Trophoblast cell (in vitro differentiated cells and primary cell): ENCODE results near the gene LHPP.

ENCODE experiments used
- DNase-seq, 2 donors: peaks; one replicate each; pipeline ENCODE4 v3.0.0-alpha.2; 2016
- H2AFZ ChIP-seq: 2 replicates; pipeline ENCODE4 v1.6.1; 2013; ENCODE audit warnings: low read length, moderate library complexity, mild to moderate bottlenecking; ENCODE audit not compliant: insufficient read depth, poor library complexity
- H2AK5ac ChIP-seq: 2 replicates; pipeline ENCODE4 v1.6.1; 2013; ENCODE audit warnings: mild to moderate bottlenecking, low read length
- H2BK120ac ChIP-seq: 2 replicates; pipeline ENCODE4 v1.6.1; 2013; ENCODE audit warnings: low read length, mild to moderate bottlenecking, moderate library complexity; ENCODE audit not compliant: insufficient read depth, poor library complexity
- H2BK12ac ChIP-seq: 2 replicates; pipeline ENCODE4 v1.6.1; 2013; ENCODE audit warnings: mild to moderate bottlenecking, low read length, moderate library complexity
- H2BK5ac ChIP-seq: 2 replicates; pipeline ENCODE4 v1.6.1; 2013; ENCODE audit warnings: low read length, low read depth, moderate library complexity, mild to moderate bottlenecking; ENCODE audit not compliant: poor library complexity
- H3K14ac ChIP-seq: 2 replicates; pipeline ENCODE4 v1.6.1; 2013; ENCODE audit warnings: mild to moderate bottlenecking, low read length
- H3K18ac ChIP-seq: 2 replicates; pipeline ENCODE4 v1.6.1; 2013; ENCODE audit warnings: mild to moderate bottlenecking, low read length
- H3K23ac ChIP-seq: 2 replicates; pipeline ENCODE4 v1.6.1; 2013; ENCODE audit warnings: low read length
- H3K27ac ChIP-seq: 2 replicates; pipeline ENCODE4 v1.5.1; 2013; ENCODE audit warnings: low read depth, mild to moderate bottlenecking, inconsistent platforms, low read length, moderate library complexity
- H3K27me3 ChIP-seq: 2 replicates; pipeline ENCODE4 v1.6.1; 2013; ENCODE audit warnings: inconsistent platforms, mild to moderate bottlenecking, low read length, moderate library complexity; ENCODE audit not compliant: insufficient read depth
- H3K36me3 ChIP-seq, 2 experiments: 1 replicate in 1 of 2; 2 replicates in 1 of 2; pipeline ENCODE4 v1.6.1; 2013; ENCODE audit warnings: low read length in 2 of 2, mild to moderate bottlenecking in 2 of 2, moderate library complexity in 1 of 2; ENCODE audit not compliant: insufficient read depth in 2 of 2, control insufficient read depth in 1 of 2
- H3K4ac ChIP-seq: 2 replicates; pipeline ENCODE4 v1.6.1; 2013; ENCODE audit warnings: low read depth, mild to moderate bottlenecking, low read length, moderate library complexity
- H3K4me1 ChIP-seq, 2 experiments: 1 replicate in 1 of 2; 2 replicates in 1 of 2; pipeline ENCODE4 v1.6.1; 2013; ENCODE audit warnings: low read length in 2 of 2, mild to moderate bottlenecking in 2 of 2, moderate library complexity in 1 of 2; ENCODE audit not compliant: insufficient read depth in 2 of 2, control insufficient read depth in 1 of 2
- H3K4me2 ChIP-seq: 2 replicates; pipeline ENCODE4 v1.6.1; 2013; ENCODE audit warnings: inconsistent platforms, mild to moderate bottlenecking, low read length, moderate library complexity
- H3K4me3 ChIP-seq: 2 replicates; pipeline ENCODE4 v1.5.1; 2013; ENCODE audit warnings: mild to moderate bottlenecking, low read depth, low read length, inconsistent platforms
- H3K79me1 ChIP-seq: one replicate; pipeline ENCODE4 v1.6.1; 2013; ENCODE audit warnings: low read length
- H3K79me2 ChIP-seq: 2 replicates; pipeline ENCODE4 v1.6.1; 2013; ENCODE audit warnings: low read length, mild to moderate bottlenecking; ENCODE audit not compliant: control insufficient read depth, insufficient read depth, poor library complexity
- H3K9ac ChIP-seq: 2 replicates; pipeline ENCODE4 v1.6.1; 2013; ENCODE audit warnings: mild to moderate bottlenecking, low read length
- H3K9me3 ChIP-seq: 2 replicates; pipeline ENCODE4 v1.6.1; 2013; ENCODE audit warnings: low read depth, mild to moderate bottlenecking, control low read depth, inconsistent platforms, low read length; ENCODE audit not compliant: insufficient read depth
- H4K12ac ChIP-seq: 2 replicates; pipeline ENCODE4 v1.6.1; 2013; ENCODE audit warnings: low read depth, mild to moderate bottlenecking, low read length, moderate library complexity
- H4K8ac ChIP-seq: 2 replicates; pipeline ENCODE4 v1.6.1; 2013; ENCODE audit warnings: low read depth, mild to moderate bottlenecking, low read length, moderate library complexity
- H4K91ac ChIP-seq: one replicate; pipeline ENCODE4 v1.6.1; 2013; ENCODE audit warnings: low read depth, mild to moderate bottlenecking, low read length, moderate library complexity
- WGBS: extraction: QIAGEN DNeasy Blood & Tissue Kit; methylation state at CpG from one replicate; pipeline ENCODE4 v1.1.7; 2013; ENCODE audit warnings: missing lambda C conversion rate; ENCODE audit not compliant: insufficient read length, insufficient coverage; ENCODE audit errors: extremely low coverage; 5-methylcytosine and 5-hydroxymethylcytosine counted together

The LHPP gene

DNA sequence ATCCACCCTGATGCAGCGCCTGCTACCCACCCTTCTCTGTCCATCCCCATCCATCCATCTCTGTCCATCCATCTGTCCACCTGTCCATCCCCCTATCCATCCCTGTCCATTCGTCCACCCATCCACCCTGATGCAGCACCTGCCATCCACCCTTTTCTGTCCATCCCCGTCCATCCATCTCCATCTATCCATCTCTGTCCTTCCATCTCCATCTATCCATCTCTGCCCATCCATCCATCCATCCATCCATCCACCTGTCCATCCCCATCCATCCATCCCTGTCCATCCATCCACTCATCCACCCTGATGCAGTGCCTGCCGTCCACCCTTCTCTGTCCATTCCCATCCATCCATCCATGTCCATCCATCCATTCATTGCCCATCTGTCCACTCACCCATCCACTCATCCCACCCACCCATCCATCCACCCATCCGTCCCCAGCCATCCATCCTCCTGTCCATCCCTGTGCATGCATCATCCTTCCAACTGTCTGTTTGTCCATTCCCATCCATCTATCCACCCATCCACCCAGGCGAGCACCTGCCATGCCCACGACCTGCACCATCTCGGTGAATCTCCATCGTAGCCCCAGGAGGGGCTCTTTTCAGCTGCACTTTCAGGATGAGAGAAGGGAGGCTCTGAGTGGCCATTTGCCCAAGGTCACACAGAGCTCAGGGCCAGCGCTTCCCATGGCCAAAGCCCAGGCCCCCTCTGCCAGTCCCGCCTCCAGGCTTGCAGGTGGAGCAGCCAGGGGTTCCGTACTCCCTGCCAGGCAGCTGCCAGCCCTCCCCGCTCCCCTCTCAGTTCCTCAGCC lies 137.4 kb downstream of the LHPP start:
- no peak overlapping the region for H2AFZ ChIP-seq

GRCh38 chr10:124599588-124600050 lies 138.0 kb downstream of the LHPP start:
- Histone ChIP-seq H4K8ac (no peak overlapping the region), H3K9ac (no peak overlapping the region), H4K12ac (no peak overlapping the region), H3K4me3 (no peak overlapping the region), H3K27ac (no peak overlapping the region), H2BK12ac (no peak overlapping the region), H2BK5ac (no peak overlapping the region), H3K23ac (no peak overlapping the region), H3K36me3 (no peaks in the 10 kb centered on the region), H3K9me3 (peaks cover 3% of the 10 kb centered on the region), H2BK120ac (no peak overlapping the region), H4K91ac (no peak overlapping the region), H3K79me2 (no peaks in the 10 kb centered on the region), H3K18ac (no peak overlapping the region), H2AFZ (no peak overlapping the region), H3K14ac (no peak overlapping the region), H3K4me2 (no peak overlapping the region), H3K79me1 (no peaks in the 10 kb centered on the region), H3K27me3 (no peaks in the 10 kb centered on the region), H3K4me1 (no peaks in the 10 kb centered on the region), H3K4ac (no peak overlapping the region), H2AK5ac (no peak overlapping the region)
- WGBS: no CpG with 5 or more reads among the region's 7 CpGs
- DNase-seq: no peak

More for the DNA sequence above, 137.4 kb downstream of the LHPP start:
- H3K36me3 ChIP-seq: no peaks in the 10 kb centered on the region
- H4K12ac ChIP-seq: no peak overlapping the region
- H3K4me3 ChIP-seq: peak overlapping the region; percentile 32
- H3K14ac ChIP-seq: no peak overlapping the region
- H3K79me2 ChIP-seq: no peaks in the 10 kb centered on the region
- no peak overlapping the region for H2BK120ac ChIP-seq
- no peak overlapping the region for H3K4me2 ChIP-seq
- no peaks in the 10 kb centered on the region for H3K79me1 ChIP-seq
- H3K4me1 ChIP-seq: no peaks in the 10 kb centered on the region
- H2BK12ac ChIP-seq: no peak overlapping the region
- H3K27me3 ChIP-seq: no peaks in the 10 kb centered on the region
- no peak overlapping the region for H4K91ac ChIP-seq
- H3K23ac ChIP-seq: no peak overlapping the region
- no peak overlapping the region for H4K8ac ChIP-seq
- no peak overlapping the region for H3K27ac ChIP-seq
- H3K9me3 ChIP-seq: peaks cover 3% of the 10 kb centered on the region
- no peak overlapping the region for H3K4ac ChIP-seq
- no peak overlapping the region for H3K9ac ChIP-seq
- H2AK5ac ChIP-seq: no peak overlapping the region
- no peak for DNase-seq
- no peak overlapping the region for H3K18ac ChIP-seq
- no peak overlapping the region for H2BK5ac ChIP-seq
- no CpG with 5 or more reads among the region's 13 CpGs for whole genome bisulfite sequencing

DNA sequence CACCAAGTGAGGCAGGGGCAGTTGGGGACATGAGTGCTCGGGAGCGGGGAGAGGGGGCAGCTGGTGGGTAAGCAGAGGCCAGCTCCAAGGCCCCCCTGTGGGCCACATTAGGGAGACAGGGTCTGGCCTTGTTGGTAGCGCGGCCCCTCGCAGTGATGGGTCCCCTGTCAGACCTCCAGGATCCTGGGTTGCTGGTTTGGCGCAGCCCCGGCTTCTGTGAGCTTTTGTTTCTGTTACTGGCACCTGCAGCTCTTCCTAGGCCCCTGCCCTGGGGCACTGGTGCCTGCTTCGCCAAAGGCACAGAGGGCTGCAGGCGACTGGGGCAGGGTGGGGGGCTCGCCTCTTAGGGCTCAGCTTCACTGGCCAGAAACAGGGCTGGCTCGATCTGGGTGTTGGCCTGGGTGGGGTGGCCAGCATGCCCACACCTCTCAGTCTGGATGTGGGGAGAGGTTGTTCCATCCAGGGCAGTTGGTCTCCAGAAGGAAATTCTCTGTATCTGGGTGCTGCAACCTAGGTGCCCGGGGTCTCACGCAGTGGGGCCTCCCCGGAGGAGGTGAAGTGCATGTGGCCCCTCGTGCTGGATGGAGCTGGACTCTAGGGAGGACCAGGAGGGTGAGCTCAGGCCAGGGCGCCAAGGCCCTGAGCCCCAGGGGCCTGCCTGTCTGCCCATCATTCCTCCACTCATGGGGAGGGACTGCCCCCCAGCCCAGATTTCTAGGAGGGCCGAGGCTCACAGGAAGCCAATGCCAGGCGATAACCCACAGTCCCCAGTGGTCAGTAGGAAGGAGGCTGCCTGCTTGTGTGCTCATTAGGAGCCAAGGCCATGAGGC lies 138.6 kb downstream of the LHPP start:
- Histone ChIP-seq H4K8ac (no peak overlapping the region), H3K14ac (no peak overlapping the region), H3K79me1 (no peaks in the 10 kb centered on the region), H4K91ac (no peak overlapping the region), H3K27ac (no peak overlapping the region), H3K79me2 (no peaks in the 10 kb centered on the region), H3K27me3 (no peaks in the 10 kb centered on the region), H4K12ac (no peak overlapping the region), H3K9me3 (peaks cover 3% of the 10 kb centered on the region), H2AK5ac (no peak overlapping the region), H3K4me1 (no peaks in the 10 kb centered on the region), H2BK120ac (no peak overlapping the region), H3K4ac (no peak overlapping the region), H2BK12ac (no peak overlapping the region), H2BK5ac (no peak overlapping the region), H3K9ac (no peak overlapping the region), H2AFZ (no peak overlapping the region), H3K4me3 (no peak overlapping the region), H3K36me3 (no peaks in the 10 kb centered on the region), H3K18ac (no peak overlapping the region), H3K23ac (no peak overlapping the region), H3K4me2 (no peak overlapping the region)
- WGBS: no CpG with 5 or more reads among the region's 18 CpGs
- no peak for DNase-seq

DNA sequence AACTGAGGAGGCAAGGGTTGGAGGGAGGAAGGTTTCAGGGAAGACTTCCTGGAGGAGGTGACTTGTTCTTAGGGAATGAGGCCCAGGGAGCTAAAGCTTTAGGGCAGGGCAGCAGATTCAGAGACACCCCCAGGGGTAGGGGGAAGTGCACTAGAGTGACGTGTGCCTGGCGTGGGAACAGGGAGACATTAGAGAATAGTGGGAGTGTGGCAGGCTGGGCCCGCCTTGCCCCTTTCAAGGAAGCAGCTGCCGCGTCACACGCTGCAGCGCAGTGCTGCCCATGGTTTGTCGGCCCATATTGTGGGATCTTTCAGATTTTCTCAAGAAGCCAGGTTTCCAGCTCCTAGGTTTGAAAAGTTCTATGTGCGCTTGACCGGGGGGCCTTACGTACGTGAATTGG lies 139.4 kb downstream of the LHPP start:
- Histone ChIP-seq H3K18ac (no peak overlapping the region), H2AK5ac (no peak overlapping the region), H3K4ac (no peak overlapping the region), H3K27ac (no peak overlapping the region), H3K9me3 (peaks cover 3% of the 10 kb centered on the region), H3K23ac (no peak overlapping the region), H2BK5ac (no peak overlapping the region), H3K36me3 (no peaks in the 10 kb centered on the region), H2AFZ (no peak overlapping the region), H3K4me2 (no peak overlapping the region), H3K79me1 (no peaks in the 10 kb centered on the region), H2BK120ac (no peak overlapping the region), H3K27me3 (no peaks in the 10 kb centered on the region), H3K9ac (no peak overlapping the region), H2BK12ac (no peak overlapping the region), H4K12ac (no peak overlapping the region), H3K79me2 (no peaks in the 10 kb centered on the region), H4K91ac (no peak overlapping the region), H3K4me3 (no peak overlapping the region), H3K14ac (no peak overlapping the region), H4K8ac (no peak overlapping the region), H3K4me1 (no peaks in the 10 kb centered on the region)
- no peak for DNase-seq
- no CpG with 5 or more reads among the region's 12 CpGs for WGBS
